GM18498 (cell line): ENCODE measurements around the gene HTT-AS.
A peak's percentile ranks its signal among the peaks of the same experiment; 100 is the strongest.

Source experiments
- ATAC-seq: cut with Tn5 transposase; IDR thresholded peaks from one replicate; pipeline ENCODE4 v1.9.1; 2021; ENCODE audit warnings: mild to moderate bottlenecking, moderate library complexity; ENCODE audit not compliant: unreplicated experiment

Gene HTT-AS

GRCh38 chr4:3031357-3032082 is 42.8 kb downstream of the HTT-AS start:
- ATAC-seq: no peak

GRCh38 chr4:3030566-3031356 is 43.6 kb downstream of the HTT-AS start:
- no peak for ATAC-seq

- ATAC-seq: no peak
Measured at GRCh38 chr4:3029464-3029863, 44.9 kb downstream of the HTT-AS start.

GRCh38 chr4:3026540-3026939 is 47.8 kb downstream of the HTT-AS start:
- ATAC-seq: no peak

- no peak for ATAC-seq
Measured at GRCh38 chr4:3025881-3026280, 48.5 kb downstream of the HTT-AS start.

GRCh38 chr4:3022651-3023050 is 51.7 kb downstream of the HTT-AS start:
- ATAC-seq: no peak

- ATAC-seq: no peak
Measured at GRCh38 chr4:3022112-3022511, 52.2 kb downstream of the HTT-AS start.

- ATAC-seq: no peak
Measured at GRCh38 chr4:3021627-3022026, 52.7 kb downstream of the HTT-AS start.

- no peak for ATAC-seq
Measured at GRCh38 chr4:3021127-3021526, 53.2 kb downstream of the HTT-AS start.

- no peak for ATAC-seq
Measured at GRCh38 chr4:3019145-3019846, 55.0 kb downstream of the HTT-AS start.

- ATAC-seq: no peak
Measured at GRCh38 chr4:3017504-3017903, 56.8 kb downstream of the HTT-AS start.

GRCh38 chr4:3016961-3017360 is 57.4 kb downstream of the HTT-AS start:
- no peak for ATAC-seq

- ATAC-seq: peak; percentile 69
Measured at GRCh38 chr4:3013839-3014350, 60.4 kb downstream of the HTT-AS start.
